Activated naive CD4-positive, alpha-beta T cell treated with anti-CD3 and anti-CD28 coated beads for 36 hours (primary cell): ENCODE measurements around the gene MAP3K13. TPM values are rescaled to one million over a fixed set of nuclear protein-coding genes. Genes with fewer than 3 reads are reported as not detected.

Experiments
- CTCF ChIA-PET: fragments of 350-600 bp; sonication (Branson Sonifier 250); formaldehyde crosslinking; loops from one replicate; lab custom pipeline; 2021; ENCODE audit warnings: antibody characterized with exemption; lab: Charles Lee
- DNase-seq: peaks from one replicate; pipeline ENCODE4 v3.0.0-alpha.2; 2020
- H3K27ac Mint-ChIP-seq: one replicate; pipeline ENCODE4 v1.8.0; 2021; ENCODE audit warnings: mild to moderate bottlenecking, mixed read lengths
- H3K27me3 Mint-ChIP-seq: one replicate; pipeline ENCODE4 v1.8.0; 2021; ENCODE audit warnings: low read depth, mixed read lengths
- H3K36me3 Mint-ChIP-seq: one replicate; pipeline ENCODE4 v1.8.0; 2021; ENCODE audit warnings: low read depth, mixed read lengths
- H3K4me1 Mint-ChIP-seq: one replicate; pipeline ENCODE4 v1.8.0; 2021; ENCODE audit warnings: low read depth, mixed read lengths
- H3K4me3 Mint-ChIP-seq: one replicate; pipeline ENCODE4 v1.8.0; 2021; ENCODE audit warnings: mild to moderate bottlenecking, moderate library complexity, mixed read lengths
- H3K9me3 Mint-ChIP-seq: one replicate; pipeline ENCODE4 v1.8.0; 2021; ENCODE audit warnings: mixed read lengths
- intact Hi-C: fragments of 100-400 bp; cut with micrococcal nuclease; formaldehyde crosslinking; loops from one replicate; pipeline ENCODE4 v1.15.1; 2023
- total RNA-seq, 2 experiments: library from RNA; stranded (reverse); gene quantifications; one replicate each; pipeline ENCODE4 v1.2.3, GENCODE V29; 2021

The MAP3K13 gene
- total RNA-seq, 2 experiments from 2014 or later: 11.5 to 13.3 TPM

DNA sequence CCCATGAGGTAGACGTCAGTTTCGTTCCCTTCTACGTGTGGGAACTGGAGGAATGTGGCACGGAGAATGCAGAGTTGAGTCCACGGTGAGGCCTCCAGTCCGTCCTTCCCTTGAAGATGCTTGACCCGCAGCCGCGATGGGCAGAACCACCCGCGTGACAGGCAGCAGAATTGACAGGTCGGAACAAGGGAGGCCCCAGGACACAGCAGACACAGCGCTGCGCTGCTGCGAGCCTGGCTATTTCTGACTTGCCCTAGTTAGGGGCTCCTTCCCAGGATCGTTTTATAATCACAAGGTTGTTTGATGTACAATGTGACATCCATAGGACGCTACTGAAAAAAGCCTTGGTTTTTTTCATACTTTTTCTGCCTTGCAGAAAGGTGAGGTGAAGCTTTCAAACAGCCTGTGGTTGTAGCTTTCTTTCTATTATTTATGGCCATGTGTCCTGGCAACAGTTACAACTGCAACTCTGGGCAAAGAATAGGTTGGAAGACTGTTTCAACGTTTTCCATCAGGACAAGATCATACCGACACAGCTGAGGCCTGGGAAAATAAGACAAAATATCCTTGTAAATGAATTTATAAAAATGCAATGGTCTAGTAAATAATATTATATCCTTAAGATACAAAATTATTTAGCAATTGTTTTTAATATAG lies 145.5 kb downstream of the MAP3K13 start:
- Mint-ChIP-seq H3K9me3 (no peaks in the 10 kb centered on the region), H3K4me3 (no peak overlapping the region), H3K27ac (no peak overlapping the region), H3K4me1 (no peaks in the 10 kb centered on the region), H3K27me3 (peaks cover 2% of the 10 kb centered on the region), H3K36me3 (no peaks in the 10 kb centered on the region)
- CTCF ChIA-PET: no interaction called here
- intact Hi-C loops: no loop called here
- no peak for DNase-seq

DNA sequence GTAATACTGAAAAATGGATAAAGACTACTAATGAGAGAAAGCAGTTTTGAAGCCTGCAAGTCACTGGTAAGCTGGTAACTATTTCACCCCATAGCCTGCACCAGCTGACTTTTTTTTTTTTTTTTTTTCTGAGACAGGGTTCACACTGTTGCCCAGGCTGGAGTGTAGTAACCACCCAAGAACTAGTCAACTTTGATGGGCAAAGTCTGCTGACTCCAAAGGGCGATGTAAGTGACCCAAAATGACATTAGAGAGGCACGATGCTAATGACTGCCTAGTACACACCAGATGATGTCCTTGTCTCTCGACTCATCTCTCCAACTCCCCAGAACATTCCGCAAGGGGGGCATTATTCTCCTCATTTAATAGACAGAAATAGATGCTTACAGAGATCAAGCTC lies 148.8 kb downstream of the MAP3K13 start:
- intact Hi-C loops: no loop called here
- Mint-ChIP-seq H3K27me3 (peaks cover 3% of the 10 kb centered on the region), H3K9me3 (no peaks in the 10 kb centered on the region), H3K4me1 (no peaks in the 10 kb centered on the region), H3K27ac (no peak overlapping the region), H3K4me3 (no peak overlapping the region), H3K36me3 (no peaks in the 10 kb centered on the region)
- DNase-seq: no peak
- CTCF ChIA-PET: interaction anchor here (0.8 kb wide), 1 partner anchor 47 kb away, joined by 3 read pairs; no protein-coding TSS in a partner anchor

DNA sequence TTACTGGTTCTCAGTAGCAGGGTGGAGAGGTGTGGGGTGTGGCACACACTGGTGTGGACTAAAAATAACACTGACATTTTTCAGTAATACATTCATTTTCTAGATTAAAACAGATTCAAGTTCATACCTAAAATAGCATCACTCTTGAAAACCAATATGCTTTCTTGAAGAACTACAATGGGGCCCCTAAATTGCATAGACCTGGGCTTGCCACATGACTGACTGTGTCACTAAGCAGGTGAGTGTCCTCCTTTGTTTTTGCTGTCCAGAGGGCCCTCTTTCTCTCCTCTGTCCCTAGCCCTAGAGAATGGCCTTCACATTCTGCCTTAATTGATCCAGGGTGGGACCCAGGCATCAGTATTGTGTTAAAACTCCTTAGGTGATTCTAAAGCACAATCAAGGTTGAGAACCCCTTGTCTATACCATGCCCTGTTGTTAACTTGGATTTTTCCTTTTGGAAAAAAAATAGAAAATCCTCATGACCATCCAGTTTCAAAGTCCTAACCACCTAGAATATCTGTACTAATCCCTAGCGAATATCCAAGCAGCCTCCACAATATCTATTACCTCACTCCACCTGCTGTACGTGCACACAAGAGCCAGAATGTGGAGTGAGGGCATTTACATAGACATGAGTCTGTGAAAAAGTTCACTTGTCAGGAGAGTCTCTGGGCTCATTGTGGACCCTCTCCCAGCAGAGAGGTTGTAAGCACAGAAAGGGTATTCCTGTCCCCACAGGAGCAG lies 154.6 kb downstream of the MAP3K13 start:
- DNase-seq: no peak
- Mint-ChIP-seq H3K27me3 (peaks cover 16% of the 10 kb centered on the region), H3K27ac (no peak overlapping the region), H3K4me3 (no peak overlapping the region), H3K4me1 (no peaks in the 10 kb centered on the region), H3K9me3 (no peaks in the 10 kb centered on the region), H3K36me3 (no peaks in the 10 kb centered on the region)
- CTCF ChIA-PET: no interaction called here
- intact Hi-C loops: no loop called here

DNA sequence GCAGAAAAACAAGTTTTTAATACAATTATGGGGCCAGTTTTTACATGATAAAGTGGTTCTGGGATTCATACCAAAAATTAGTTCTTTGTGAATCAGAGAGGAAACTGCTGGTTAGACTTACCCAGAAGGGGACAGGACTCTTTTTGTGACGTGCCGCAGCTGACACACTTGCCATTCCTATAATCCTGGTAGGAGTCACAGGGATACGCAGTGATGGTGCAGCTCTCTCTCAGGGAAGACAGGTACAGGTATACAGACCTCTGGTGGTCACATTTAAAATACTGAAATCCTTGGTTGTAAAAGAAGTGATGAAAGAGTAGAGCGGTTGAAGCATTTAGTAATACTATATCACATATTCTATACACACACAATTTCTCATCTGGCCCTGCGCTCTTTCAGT lies 156.1 kb downstream of the MAP3K13 start:
- CTCF ChIA-PET: no interaction called here
- no peak overlapping the region for H3K27ac Mint-ChIP-seq
- no peak for DNase-seq
- no peak overlapping the region for H3K4me3 Mint-ChIP-seq
- no peaks in the 10 kb centered on the region for H3K36me3 Mint-ChIP-seq
- peaks cover 14% of the 10 kb centered on the region for H3K27me3 Mint-ChIP-seq
- H3K9me3 Mint-ChIP-seq: no peaks in the 10 kb centered on the region
- H3K4me1 Mint-ChIP-seq: no peaks in the 10 kb centered on the region
- intact Hi-C loops: no loop called here

DNA sequence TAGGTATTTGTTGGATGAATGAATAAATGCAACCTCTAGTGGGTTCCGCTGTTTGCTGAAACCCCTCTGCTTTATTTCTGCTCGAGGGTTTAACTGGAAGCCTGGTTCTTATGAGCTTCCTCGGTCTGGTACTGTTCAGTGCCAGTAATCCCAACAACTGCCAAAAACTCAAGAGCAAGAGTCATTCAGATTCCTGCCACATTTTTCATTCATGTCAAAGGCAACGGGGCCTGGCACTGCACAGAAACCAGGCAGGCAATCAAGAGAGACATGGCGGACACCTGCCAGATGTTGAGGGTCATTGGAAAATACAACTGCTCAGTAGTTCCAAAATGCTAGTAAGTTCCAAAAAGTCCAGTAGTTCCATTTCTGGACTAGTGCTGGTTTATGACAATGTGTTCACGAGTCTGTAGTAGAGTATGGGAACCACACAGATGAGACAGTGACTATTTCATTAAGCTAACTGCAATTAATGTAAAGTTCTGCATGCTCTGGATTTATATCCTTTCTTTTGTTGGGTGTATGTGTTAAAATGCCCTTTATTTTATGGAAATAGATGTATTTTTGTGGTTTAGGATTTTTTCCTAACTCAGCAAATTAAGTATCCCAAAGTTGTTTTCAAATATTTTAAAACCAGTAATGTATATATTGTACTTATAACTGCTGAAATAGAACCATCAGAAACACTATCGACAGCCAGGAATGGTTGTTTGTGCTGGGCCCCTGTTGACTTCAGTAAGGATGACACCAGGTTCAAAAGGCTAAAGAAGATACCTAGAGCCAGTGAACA lies 158.6 kb downstream of the MAP3K13 start:
- intact Hi-C loops: no loop called here
- Mint-ChIP-seq H3K27ac (no peak overlapping the region), H3K9me3 (no peaks in the 10 kb centered on the region), H3K4me3 (no peak overlapping the region), H3K27me3 (peaks cover 24% of the 10 kb centered on the region), H3K36me3 (no peaks in the 10 kb centered on the region), H3K4me1 (no peaks in the 10 kb centered on the region)
- CTCF ChIA-PET: interaction anchor here (0.6 kb wide), 1 partner anchor 27 kb away, joined by 3 read pairs; no protein-coding TSS in a partner anchor
- DNase-seq: no peak

DNA sequence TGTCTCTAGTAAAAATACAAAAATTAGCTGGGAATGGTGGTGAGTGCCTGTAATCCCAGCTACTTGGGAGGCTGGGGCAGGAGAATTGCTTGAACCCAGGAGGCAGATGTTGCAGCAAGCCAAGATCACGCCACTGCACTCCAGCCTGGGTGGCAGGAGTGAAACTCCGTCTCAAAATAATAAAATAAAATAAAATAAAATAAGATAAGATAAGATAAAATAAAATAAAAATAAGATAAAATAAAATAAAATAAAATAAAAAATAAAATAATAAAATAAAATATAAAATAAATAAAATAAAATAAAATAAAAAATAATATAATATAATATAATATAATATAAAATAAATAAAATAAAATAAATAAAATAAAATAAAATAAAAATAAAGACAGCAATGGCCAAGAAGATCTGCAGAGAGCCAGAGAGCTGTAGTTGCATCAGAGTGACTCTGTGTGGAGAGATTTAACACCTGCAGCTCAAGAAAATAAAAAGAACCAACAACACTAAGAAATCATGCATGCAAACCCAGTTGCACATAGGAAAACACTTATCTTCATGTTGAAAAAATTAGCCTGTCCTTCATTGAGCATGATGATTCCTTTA lies 163.5 kb downstream of the MAP3K13 start:
- H3K36me3 Mint-ChIP-seq: no peaks in the 10 kb centered on the region
- no peaks in the 10 kb centered on the region for H3K9me3 Mint-ChIP-seq
- no peak overlapping the region for H3K4me3 Mint-ChIP-seq
- intact Hi-C loops: no loop called here
- H3K4me1 Mint-ChIP-seq: no peaks in the 10 kb centered on the region
- DNase-seq: no peak
- CTCF ChIA-PET: interaction anchor here (0.6 kb wide), 1 partner anchor 248 kb away, joined by 3 read pairs; no protein-coding TSS in a partner anchor
- peaks cover 15% of the 10 kb centered on the region for H3K27me3 Mint-ChIP-seq
- no peak overlapping the region for H3K27ac Mint-ChIP-seq

DNA sequence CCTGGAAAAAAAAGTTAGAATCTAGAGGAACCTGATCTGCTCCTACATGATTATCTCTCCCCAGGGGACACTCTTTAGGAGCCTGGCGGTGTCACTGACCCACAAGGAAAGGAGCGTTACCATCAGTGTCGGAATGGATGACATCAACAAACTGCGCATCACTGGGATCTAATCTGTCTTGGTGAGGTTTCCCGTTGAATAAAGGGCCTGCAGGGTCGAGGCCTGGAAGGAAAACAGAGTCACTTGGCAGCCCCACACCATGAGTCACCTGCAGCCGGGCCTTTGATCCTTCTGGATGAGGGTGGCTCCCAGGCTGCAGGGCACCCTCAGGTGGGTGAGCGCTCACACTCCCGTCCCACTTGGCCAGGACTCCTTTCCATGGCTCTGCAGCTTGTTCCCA lies 164.4 kb downstream of the MAP3K13 start:
- Mint-ChIP-seq H3K9me3 (no peaks in the 10 kb centered on the region), H3K27ac (no peak overlapping the region), H3K36me3 (no peaks in the 10 kb centered on the region), H3K4me1 (no peaks in the 10 kb centered on the region), H3K27me3 (peaks cover 11% of the 10 kb centered on the region), H3K4me3 (no peak overlapping the region)
- CTCF ChIA-PET: interaction anchor here (0.7 kb wide), 1 partner anchor 918 kb away, joined by 3 read pairs; no protein-coding TSS in a partner anchor
- intact Hi-C loops: no loop called here
- DNase-seq: no peak

DNA sequence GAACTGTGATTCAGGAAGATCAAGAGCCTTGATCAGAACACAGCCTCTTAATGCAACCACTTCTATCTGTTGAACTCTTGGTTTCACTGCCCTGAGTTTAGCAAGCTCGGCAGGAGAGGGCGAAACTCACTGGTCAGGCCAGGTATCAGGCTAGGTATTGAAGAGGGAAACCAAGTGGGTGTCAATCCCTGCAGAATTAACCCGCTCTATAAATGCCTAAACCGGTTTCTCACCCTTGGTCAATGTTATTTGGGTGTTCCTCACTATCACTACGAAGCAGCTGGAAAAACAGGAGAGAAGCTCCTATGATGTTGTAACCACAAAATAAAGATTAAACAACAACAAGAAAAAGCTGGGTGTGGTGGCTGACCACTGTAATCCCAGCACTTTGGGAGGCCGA lies 165.6 kb downstream of the MAP3K13 start:
- no peak overlapping the region for H3K27ac Mint-ChIP-seq
- CTCF ChIA-PET: interaction anchor here (1.7 kb wide), 1 partner anchor 31 kb away, joined by 3 read pairs; no protein-coding TSS in a partner anchor

DNA sequence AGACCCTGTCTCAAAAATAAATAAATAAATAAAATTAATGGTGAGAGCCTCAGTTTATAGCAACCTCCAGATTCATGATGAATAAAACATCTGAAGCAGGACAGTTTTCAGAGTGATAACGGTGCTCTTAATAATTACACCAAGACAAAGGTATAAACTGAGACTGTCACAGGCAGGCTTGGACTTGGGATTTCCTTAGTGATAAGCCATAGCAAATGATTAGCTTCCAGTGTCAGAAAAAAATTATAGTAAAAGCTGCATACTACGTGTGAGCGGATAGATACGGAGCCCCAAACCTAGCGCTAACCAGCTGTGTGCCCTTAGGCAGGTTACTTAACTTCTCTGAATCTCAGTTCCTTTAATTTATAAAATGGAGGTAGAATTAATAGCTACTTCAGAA lies 167.9 kb downstream of the MAP3K13 start:
- no peak for DNase-seq
- intact Hi-C loops: no loop called here
- Mint-ChIP-seq H3K4me3 (no peak overlapping the region), H3K4me1 (no peaks in the 10 kb centered on the region), H3K9me3 (no peaks in the 10 kb centered on the region), H3K36me3 (no peaks in the 10 kb centered on the region), H3K27ac (no peak overlapping the region), H3K27me3 (peaks cover 1% of the 10 kb centered on the region)
- CTCF ChIA-PET: no interaction called here

More for the DNA sequence above, 165.6 kb downstream of the MAP3K13 start:
- Mint-ChIP-seq H3K4me3 (no peak overlapping the region), H3K9me3 (no peaks in the 10 kb centered on the region), H3K4me1 (no peaks in the 10 kb centered on the region), H3K27me3 (peaks cover 10% of the 10 kb centered on the region), H3K36me3 (no peaks in the 10 kb centered on the region)
- DNase-seq: no peak
- intact Hi-C loops: no loop called here

DNA sequence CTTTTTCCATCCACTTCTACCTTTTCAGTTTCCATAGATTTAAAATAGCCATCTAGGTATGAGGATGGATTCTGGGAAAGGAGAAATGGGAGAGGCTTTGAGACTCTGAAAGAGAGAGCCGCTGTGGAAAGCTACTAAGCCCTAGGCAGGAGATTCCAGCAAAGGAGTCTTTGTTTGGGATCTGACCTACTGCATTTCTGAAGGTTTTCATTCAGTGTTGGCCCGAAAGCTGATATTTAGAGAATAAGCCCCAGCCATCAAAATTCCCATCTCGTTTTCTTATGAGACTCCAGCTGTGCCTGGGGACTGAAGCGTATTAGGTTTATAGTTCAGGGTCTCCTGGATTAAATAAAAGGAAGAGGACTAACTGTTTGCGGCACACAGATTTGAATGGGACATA lies 170.0 kb downstream of the MAP3K13 start:
- peaks cover 12% of the 10 kb centered on the region for H3K4me1 Mint-ChIP-seq
- CTCF ChIA-PET: no interaction called here
- no peaks in the 10 kb centered on the region for H3K27me3 Mint-ChIP-seq
- H3K9me3 Mint-ChIP-seq: no peaks in the 10 kb centered on the region
- no peak overlapping the region for H3K4me3 Mint-ChIP-seq
- intact Hi-C loops: no loop called here
- H3K27ac Mint-ChIP-seq: no peak overlapping the region
- H3K36me3 Mint-ChIP-seq: peaks cover 2% of the 10 kb centered on the region
- no peak for DNase-seq

DNA sequence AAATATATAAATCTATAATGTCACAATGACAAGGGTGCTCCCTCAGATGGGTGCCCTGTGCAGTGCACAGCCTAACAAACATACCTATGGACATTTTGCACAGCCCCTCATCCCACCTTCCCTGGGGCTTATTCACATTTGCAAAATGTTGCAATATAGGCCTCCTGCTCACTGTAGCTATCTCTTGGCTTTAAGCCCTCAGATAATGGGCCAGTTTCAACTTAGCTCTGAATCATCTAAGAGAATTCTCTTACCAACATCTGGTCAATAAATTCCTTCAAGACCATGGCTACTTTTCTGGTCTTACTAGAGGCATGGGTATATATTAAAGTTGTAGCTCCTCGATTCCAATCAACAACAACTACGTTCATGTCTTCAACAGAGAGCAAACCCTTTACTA lies 171.6 kb downstream of the MAP3K13 start:
- peaks cover 13% of the 10 kb centered on the region for H3K4me1 Mint-ChIP-seq
- CTCF ChIA-PET: interaction anchor here (0.6 kb wide), 1 partner anchor 1404 kb away, joined by 4 read pairs; no protein-coding TSS in a partner anchor

More for the DNA sequence above, 171.6 kb downstream of the MAP3K13 start:
- no peaks in the 10 kb centered on the region for H3K9me3 Mint-ChIP-seq
- no peak for DNase-seq
- H3K36me3 Mint-ChIP-seq: peaks cover 2% of the 10 kb centered on the region
- no peak overlapping the region for H3K27ac Mint-ChIP-seq
- H3K4me3 Mint-ChIP-seq: no peak overlapping the region
- H3K27me3 Mint-ChIP-seq: no peaks in the 10 kb centered on the region
- intact Hi-C loops: no loop called here
